Calu3 (cell line): Measurements from ENCODE around the gene BCKDHA. TPM values are rescaled to one million over a fixed set of nuclear protein-coding genes. Genes with fewer than 3 reads are reported as not detected.

Experiments
- BruUV-seq: library from RNA; stranded (reverse); fragments of 400-500 nt; replicated peaks from 2 replicates; lab custom pipeline; 2021; lab: Mats Ljungman, UMichigan
- CTCF ChIA-PET: fragments of 300-600 bp; sonication (Branson Sonifier 250); formaldehyde crosslinking; loops from one replicate; lab custom pipeline; 2022; ENCODE audit warnings: antibody characterized with exemption; lab: Charles Lee
- DNase-seq: peaks from one replicate; pipeline ENCODE4 v3.0.0; 2022
- H3K27ac Mint-ChIP-seq: one replicate; pipeline ENCODE4 v1.8.0; 2022; ENCODE audit warnings: mixed read lengths; ENCODE audit not compliant: unreplicated experiment
- H3K27me3 Mint-ChIP-seq: one replicate; pipeline ENCODE4 v1.8.0; 2022; ENCODE audit warnings: mixed read lengths; ENCODE audit not compliant: unreplicated experiment
- H3K36me3 Mint-ChIP-seq: one replicate; pipeline ENCODE4 v1.8.0; 2022; ENCODE audit warnings: mild to moderate bottlenecking, moderate library complexity, mixed read lengths; ENCODE audit not compliant: insufficient read depth, unreplicated experiment
- H3K4me1 Mint-ChIP-seq: one replicate; pipeline ENCODE4 v1.8.0; 2022; ENCODE audit warnings: mild to moderate bottlenecking, low read depth, mixed read lengths; ENCODE audit not compliant: unreplicated experiment
- H3K4me3 Mint-ChIP-seq: one replicate; pipeline ENCODE4 v1.8.0; 2022; ENCODE audit warnings: mild to moderate bottlenecking, low read depth, moderate library complexity, mixed read lengths; ENCODE audit not compliant: unreplicated experiment
- H3K9me3 Mint-ChIP-seq: one replicate; pipeline ENCODE4 v1.8.0; 2022; ENCODE audit warnings: low read depth, mixed read lengths; ENCODE audit not compliant: unreplicated experiment
- intact Hi-C: fragments of 100-400 bp; cut with micrococcal nuclease; formaldehyde crosslinking; loops from one replicate; pipeline ENCODE4 v1.10.0; 2022; ENCODE audit not compliant: unreplicated experiment
- total RNA-seq: library from RNA; stranded (reverse); gene quantifications from 2 replicates; pipeline ENCODE4 v1.2.3, GENCODE V29; 2022
- TF ChIP-seq, protein P1 (sequence below): fragments of 200-600 bp; IDR thresholded peaks from one replicate; pipeline ENCODE4 v1.8.0; 2022; ENCODE audit warnings: antibody characterized with exemption; ENCODE audit not compliant: unreplicated experiment

Gene BCKDHA
- total RNA-seq, 1 experiment from 2014 or later, result 19.8 TPM

DNA sequence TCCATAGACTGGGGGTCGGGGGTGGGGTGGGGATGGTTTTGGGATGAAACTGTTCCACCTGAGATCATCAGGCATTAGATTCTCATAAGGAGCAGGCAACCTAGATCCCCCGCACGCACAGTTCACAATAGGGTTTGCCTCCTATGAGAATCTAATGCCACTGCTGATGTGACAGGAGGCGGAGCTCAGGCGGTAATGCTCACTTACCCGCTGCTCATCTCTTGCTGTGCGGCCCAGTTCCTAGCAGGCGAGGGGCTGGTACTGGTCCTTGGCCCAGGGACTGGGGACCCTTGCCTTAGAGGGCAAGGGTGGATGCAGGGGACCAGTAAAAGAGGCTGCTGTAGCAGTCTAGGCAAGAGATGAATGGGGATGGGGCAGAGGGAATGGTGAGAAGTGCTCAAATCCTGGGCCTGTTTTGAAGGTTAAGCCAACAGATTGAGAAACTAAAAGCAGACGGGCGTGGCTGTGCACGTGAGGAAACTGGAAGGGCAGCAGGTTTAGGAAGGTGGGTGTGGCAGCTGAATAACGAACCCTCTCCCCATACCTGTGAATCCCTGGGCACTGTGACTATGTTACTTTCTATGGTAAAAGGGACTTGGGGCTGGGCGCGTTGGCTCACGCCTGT lies 43.8 kb downstream of the BCKDHA start:
- Mint-ChIP-seq H3K27ac (no peak overlapping the region), H3K4me3 (no peak overlapping the region), H3K27me3 (peaks cover 27% of the 10 kb centered on the region), H3K4me1 (peaks cover 13% of the 10 kb centered on the region), H3K9me3 (no peaks in the 10 kb centered on the region), H3K36me3 (no peaks in the 10 kb centered on the region)
- intact Hi-C loops, result no loop called here
- CTCF ChIA-PET, result no interaction called here
- TF ChIP-seq, protein P1, sequence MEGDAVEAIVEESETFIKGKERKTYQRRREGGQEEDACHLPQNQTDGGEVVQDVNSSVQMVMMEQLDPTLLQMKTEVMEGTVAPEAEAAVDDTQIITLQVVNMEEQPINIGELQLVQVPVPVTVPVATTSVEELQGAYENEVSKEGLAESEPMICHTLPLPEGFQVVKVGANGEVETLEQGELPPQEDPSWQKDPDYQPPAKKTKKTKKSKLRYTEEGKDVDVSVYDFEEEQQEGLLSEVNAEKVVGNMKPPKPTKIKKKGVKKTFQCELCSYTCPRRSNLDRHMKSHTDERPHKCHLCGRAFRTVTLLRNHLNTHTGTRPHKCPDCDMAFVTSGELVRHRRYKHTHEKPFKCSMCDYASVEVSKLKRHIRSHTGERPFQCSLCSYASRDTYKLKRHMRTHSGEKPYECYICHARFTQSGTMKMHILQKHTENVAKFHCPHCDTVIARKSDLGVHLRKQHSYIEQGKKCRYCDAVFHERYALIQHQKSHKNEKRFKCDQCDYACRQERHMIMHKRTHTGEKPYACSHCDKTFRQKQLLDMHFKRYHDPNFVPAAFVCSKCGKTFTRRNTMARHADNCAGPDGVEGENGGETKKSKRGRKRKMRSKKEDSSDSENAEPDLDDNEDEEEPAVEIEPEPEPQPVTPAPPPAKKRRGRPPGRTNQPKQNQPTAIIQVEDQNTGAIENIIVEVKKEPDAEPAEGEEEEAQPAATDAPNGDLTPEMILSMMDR, result no peak
- DNase-seq, result no peak
- no TSS peak for BruUV-seq

DNA sequence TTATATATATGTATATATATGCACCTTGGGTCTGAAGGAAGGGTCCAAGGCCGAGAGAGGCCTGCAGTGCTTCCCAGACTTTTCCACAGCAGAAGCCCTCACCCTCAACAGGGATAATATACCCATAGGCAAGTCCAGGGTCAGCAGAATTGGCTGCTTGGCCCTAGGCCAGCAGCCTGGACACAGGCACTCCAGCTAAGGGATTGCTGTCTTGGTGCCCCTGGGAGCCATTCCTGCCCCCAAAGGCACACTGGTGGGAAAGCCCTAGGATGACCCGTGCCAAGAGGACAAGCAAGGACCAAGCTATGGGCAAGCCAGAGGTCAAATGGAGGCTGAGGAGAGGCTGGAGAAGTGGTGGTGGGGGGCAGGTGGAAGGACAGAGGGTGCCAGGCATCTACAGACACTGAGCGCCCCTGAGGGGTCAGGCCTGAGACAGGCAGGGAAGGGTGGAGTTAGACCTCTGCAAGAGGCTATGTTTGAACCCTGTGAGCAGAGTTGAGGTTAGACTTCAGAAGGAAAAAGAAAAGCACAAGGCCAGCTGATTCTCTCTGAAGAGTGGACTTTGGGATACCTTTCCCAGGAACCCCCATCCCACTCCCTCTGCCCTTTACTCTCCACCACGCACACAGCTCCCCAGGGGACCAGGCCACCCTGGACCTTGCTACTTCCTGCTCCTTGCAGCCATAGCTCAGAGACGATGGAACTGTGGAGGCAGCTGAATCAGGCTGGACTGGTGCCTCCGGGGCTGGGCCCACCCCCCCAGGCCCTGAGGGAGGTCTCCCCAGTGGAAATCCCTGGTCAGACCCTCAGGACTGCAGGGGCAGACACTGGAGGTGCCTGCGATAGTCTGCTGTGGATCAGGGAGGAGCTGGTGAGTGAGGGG lies 45.1 kb downstream of the BCKDHA start, which contains the start of gene ERICH4:
ERICH4 (plus strand) TSS at position 684 of the 883 bp plus-strand sequence; CDS start at position 698, 14 bp downstream.
- no peak for DNase-seq
- intact Hi-C loops, result no loop called here
- no peak within 1 kb of the TSS for H3K27ac Mint-ChIP-seq
- H3K4me3 Mint-ChIP-seq, result no peak within 1 kb of the TSS
- no peaks in the 10 kb centered on the region for H3K9me3 Mint-ChIP-seq
- TF ChIP-seq, protein P1, result no peak
- CTCF ChIA-PET, result interaction anchor here (0.5 to 1.0 kb wide), 4 partner anchors 15 to 129 kb away, joined by 3 to 8 read pairs (median 4); no protein-coding TSS in a partner anchor
- peaks cover 36% of the 10 kb centered on the region for H3K27me3 Mint-ChIP-seq
- no peaks in the 10 kb centered on the region for H3K36me3 Mint-ChIP-seq
- BruUV-seq, result no TSS peak
- peaks cover 13% of the 10 kb centered on the region for H3K4me1 Mint-ChIP-seq

DNA sequence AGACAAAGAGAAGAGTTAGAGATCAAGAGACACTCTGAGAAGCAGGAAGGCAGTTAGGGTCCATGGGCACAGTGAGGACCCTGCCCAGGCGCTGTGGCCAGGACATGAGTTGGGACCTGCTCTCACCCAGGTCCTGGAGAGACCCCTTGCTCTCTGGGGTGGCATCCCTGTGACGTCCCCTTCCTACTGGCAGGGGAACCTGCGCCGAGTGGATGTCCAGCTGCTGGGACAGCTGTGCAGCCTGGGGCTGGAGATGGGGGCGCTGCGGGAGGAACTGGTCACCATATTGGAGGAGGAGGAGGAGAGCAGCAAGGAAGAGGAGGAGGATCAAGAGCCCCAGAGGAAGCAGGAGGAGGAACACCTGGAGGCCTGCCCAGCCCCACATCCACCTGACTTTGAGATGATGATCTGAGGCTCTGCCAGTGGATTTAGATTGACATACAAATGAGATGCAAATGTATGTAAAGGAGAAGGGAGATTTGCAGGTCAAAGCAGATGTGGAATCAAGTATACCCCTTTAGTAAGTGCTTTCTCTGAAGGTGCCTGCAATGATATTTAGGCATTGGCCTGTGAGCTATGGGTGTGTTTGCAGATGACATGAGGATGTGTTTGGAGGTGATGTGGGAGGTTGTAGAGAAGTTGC lies 46.3 kb downstream of the BCKDHA start:
- Mint-ChIP-seq H3K9me3 (no peaks in the 10 kb centered on the region), H3K36me3 (no peaks in the 10 kb centered on the region), H3K27ac (no peak overlapping the region), H3K4me3 (no peak overlapping the region), H3K4me1 (peaks cover 13% of the 10 kb centered on the region), H3K27me3 (peaks cover 36% of the 10 kb centered on the region)
- intact Hi-C loops, result no loop called here
- no TSS peak for BruUV-seq
- DNase-seq, result no peak
- TF ChIP-seq, protein P1, result no peak
- CTCF ChIA-PET, result no interaction called here

DNA sequence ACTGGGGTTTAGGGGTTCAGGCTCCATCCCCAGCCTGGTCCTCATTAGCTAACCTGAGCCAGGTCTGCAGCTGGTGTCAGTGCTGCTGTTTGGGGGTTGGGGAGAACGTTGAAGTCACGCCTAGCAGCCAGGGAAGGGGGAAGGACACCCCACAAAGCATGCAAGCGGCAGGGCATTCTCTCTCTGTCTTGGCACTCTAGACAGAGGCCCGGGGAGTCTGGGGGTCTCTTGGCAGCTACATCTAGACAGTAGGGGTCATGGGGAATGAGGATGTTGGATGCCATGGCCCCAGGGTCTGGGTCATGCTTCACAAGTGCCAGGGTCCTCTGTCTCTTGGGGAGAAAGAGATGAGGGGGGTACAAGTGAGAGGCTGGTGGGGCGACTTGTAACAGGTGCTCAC lies 48.0 kb downstream of the BCKDHA start:
- peaks cover 49% of the 10 kb centered on the region for H3K27me3 Mint-ChIP-seq
- CTCF ChIA-PET, result no interaction called here
- no peak for DNase-seq
- no TSS peak for BruUV-seq
- H3K36me3 Mint-ChIP-seq, result no peaks in the 10 kb centered on the region
- TF ChIP-seq, protein P1, result no peak
- H3K4me1 Mint-ChIP-seq, result peaks cover 20% of the 10 kb centered on the region
- intact Hi-C loops, result no loop called here
- H3K9me3 Mint-ChIP-seq, result no peaks in the 10 kb centered on the region
- no peak overlapping the region for H3K4me3 Mint-ChIP-seq
- H3K27ac Mint-ChIP-seq, result no peak overlapping the region
